Mesendoderm (in vitro differentiated cells): Measurements from ENCODE around the gene INPP5E.

ENCODE experiments used
- DNase-seq: peaks from one replicate; pipeline ENCODE4 v3.0.0; 2013
- H2AK5ac ChIP-seq: 2 replicates; pipeline ENCODE4 v1.6.1; 2013; ENCODE audit warnings: low read length, inconsistent platforms
- H2BK120ac ChIP-seq: 2 replicates; pipeline ENCODE4 v1.6.1; 2013; ENCODE audit warnings: low read depth, mild to moderate bottlenecking, low read length, moderate library complexity, mixed read lengths
- H2BK15ac ChIP-seq: replicated peaks from 2 replicates; pipeline ENCODE4 v1.6.1; 2013; ENCODE audit warnings: low read depth, mild to moderate bottlenecking, moderate library complexity
- H2BK5ac ChIP-seq: 2 replicates; pipeline ENCODE4 v1.6.1; 2013; ENCODE audit warnings: low read length, inconsistent platforms
- H3K18ac ChIP-seq: 2 replicates; pipeline ENCODE4 v1.6.1; 2013; ENCODE audit warnings: mild to moderate bottlenecking, low read length, mixed read lengths
- H3K23ac ChIP-seq: one replicate; pipeline ENCODE4 v1.6.1; 2013; ENCODE audit warnings: low read length
- H3K27ac ChIP-seq: 2 replicates; pipeline ENCODE4 v1.5.1; 2013; ENCODE audit warnings: low read depth, mild to moderate bottlenecking, inconsistent platforms, low read length, moderate library complexity
- H3K27me3 ChIP-seq: 2 replicates; pipeline ENCODE4 v1.6.1; 2013; ENCODE audit warnings: low read length, control low read depth, mild to moderate bottlenecking, inconsistent platforms; ENCODE audit not compliant: insufficient read depth, poor library complexity
- H3K36me3 ChIP-seq: 2 replicates; pipeline ENCODE4 v1.6.1; 2013; ENCODE audit warnings: low read length, inconsistent platforms; ENCODE audit not compliant: control insufficient read depth, insufficient read depth
- H3K4ac ChIP-seq: one replicate; pipeline ENCODE4 v1.6.1; 2013; ENCODE audit warnings: low read depth, mild to moderate bottlenecking, low read length, moderate library complexity
- H3K4me1 ChIP-seq: 2 replicates; pipeline ENCODE4 v1.6.1; 2013; ENCODE audit warnings: low read depth, low read length, inconsistent platforms; ENCODE audit not compliant: control insufficient read depth
- H3K4me2 ChIP-seq: 2 replicates; pipeline ENCODE4 v1.6.1; 2013; ENCODE audit warnings: low read length
- H3K4me3 ChIP-seq: 2 replicates; pipeline ENCODE4 v1.5.1; 2013; ENCODE audit warnings: mild to moderate bottlenecking, low read length
- H3K56ac ChIP-seq: one replicate; pipeline ENCODE4 v1.6.1; 2013; ENCODE audit warnings: low read length
- H3K79me1 ChIP-seq: 2 replicates; pipeline ENCODE4 v1.6.1; 2013; ENCODE audit warnings: low read length, inconsistent platforms
- H3K79me2 ChIP-seq: 2 replicates; pipeline ENCODE4 v1.6.1; 2013; ENCODE audit warnings: mild to moderate bottlenecking, low read length; ENCODE audit not compliant: control insufficient read depth, insufficient read depth
- H3K9ac ChIP-seq: 2 replicates; pipeline ENCODE4 v1.6.1; 2013; ENCODE audit warnings: low read length, inconsistent platforms
- H4K5ac ChIP-seq: one replicate; pipeline ENCODE4 v1.6.1; 2013; ENCODE audit warnings: low read length
- H4K8ac ChIP-seq: one replicate; pipeline ENCODE4 v1.6.1; 2013; ENCODE audit warnings: low read depth, mild to moderate bottlenecking, control low read depth, low read length, moderate library complexity
- WGBS: extraction: QIAGEN DNeasy Blood & Tissue Kit; methylation state at CpG from one replicate; pipeline ENCODE4 v1.1.7; 2013; ENCODE audit warnings: low lambda C conversion rate, missing lambda C conversion rate; ENCODE audit not compliant: insufficient coverage; ENCODE audit errors: extremely low coverage; 5-methylcytosine and 5-hydroxymethylcytosine counted together

Gene INPP5E

DNA sequence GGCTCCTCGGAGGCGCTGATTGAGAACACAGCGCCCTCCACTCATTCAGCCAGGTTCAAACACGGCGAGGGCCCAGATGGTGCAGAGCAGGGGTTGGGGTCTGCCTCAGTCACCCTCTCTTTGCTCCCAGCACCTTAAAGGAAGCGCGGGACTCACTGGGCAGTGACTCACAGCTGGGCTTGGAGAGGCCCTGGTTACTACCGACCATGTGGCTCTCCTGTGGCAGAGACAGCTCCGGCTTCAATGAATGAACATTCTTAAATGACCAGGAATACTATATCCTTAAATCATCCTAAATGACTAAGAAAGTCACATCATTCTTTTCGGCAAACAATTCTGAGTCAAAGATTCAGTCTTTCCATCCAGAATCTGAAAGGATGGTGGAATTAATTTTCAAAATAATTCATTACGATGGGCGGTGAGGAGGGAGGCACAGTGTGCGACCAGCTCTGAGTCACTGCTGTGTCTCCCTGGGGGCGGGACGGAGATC is 1.6 kb upstream of the INPP5E start:
- no CpG with 5 or more reads among the region's 15 CpGs for WGBS
- H3K4me2 ChIP-seq = no peak overlapping the region

DNA sequence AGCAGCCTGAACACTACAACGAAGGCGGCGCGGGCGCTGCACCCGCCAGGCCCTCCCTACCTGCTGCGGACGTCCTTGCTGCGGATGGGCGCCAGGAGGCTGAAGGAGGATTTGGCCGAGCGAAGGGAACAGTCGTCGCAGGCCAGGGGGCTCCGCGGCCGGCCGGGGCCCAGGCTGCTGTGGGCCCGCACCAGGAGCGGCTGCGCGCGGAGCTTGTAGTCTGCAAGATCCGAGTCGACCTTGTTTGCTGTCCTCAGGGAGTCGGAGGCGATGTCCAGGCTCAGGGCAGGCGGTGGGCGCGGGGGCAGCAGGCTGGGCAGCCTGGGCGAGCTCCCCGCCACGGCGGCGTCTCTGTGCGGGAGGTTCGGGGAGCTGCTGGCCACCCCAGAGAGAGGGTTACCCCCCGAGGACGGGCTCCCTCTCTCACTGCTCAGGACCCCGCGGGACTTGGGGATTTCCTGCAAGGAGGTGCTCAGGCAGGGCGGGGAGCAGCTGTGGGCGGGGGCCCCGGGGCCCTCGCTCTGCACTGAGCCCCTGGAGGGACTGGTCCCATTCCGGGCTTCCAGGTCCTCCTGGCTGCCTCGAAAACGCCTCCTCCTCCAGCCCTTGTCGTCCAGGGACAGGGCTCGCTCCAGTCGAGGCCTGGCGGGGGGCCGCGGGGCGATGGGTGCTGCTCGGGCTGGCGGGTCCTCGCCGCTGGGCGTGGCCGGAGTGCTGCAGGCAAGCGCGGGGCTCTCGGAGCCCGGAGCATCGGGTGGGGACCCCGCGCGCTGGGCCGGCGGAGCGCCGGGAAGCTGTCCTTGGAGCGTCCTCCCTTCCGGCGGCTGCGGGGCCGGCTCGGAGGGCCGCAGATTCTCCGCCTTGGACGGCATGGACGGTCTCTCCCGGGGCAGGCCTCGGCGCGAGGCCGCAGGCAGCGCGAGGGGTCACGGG is 831 bp downstream of the INPP5E start:
- H2AK5ac ChIP-seq = no peak overlapping the region
- peak overlapping the region; percentile 39 for H4K8ac ChIP-seq
- peak overlapping the region; percentile 43 for H3K18ac ChIP-seq
- peak overlapping the region; percentile 89 for H3K9ac ChIP-seq
- H3K4me1 ChIP-seq = no peaks in the 10 kb centered on the region
- no peak overlapping the region for H2BK15ac ChIP-seq
- H3K4ac ChIP-seq = peak overlapping the region; percentile 72
- peak; percentile 48 for DNase-seq
- no peak overlapping the region for H2BK120ac ChIP-seq
- H2BK5ac ChIP-seq = no peak overlapping the region
- peak overlapping the region; percentile 85 for H3K4me3 ChIP-seq
- peaks cover 10% of the 10 kb centered on the region for H3K79me1 ChIP-seq
- peak overlapping the region; percentile 96 for H3K56ac ChIP-seq
- H3K27ac ChIP-seq = no peak overlapping the region
- no peak overlapping the region for H4K5ac ChIP-seq
- peaks cover 6% of the 10 kb centered on the region for H3K79me2 ChIP-seq
- H3K27me3 ChIP-seq = no peaks in the 10 kb centered on the region
- WGBS = no CpG with 5 or more reads among the region's 91 CpGs
- H3K23ac ChIP-seq = peak overlapping the region; percentile 66
- peak overlapping the region; percentile 88 for H3K4me2 ChIP-seq
- H3K36me3 ChIP-seq = peaks cover 2% of the 10 kb centered on the region

More for the DNA sequence above, 1.6 kb upstream of the INPP5E start:
- H3K79me2 ChIP-seq = peaks cover 2% of the 10 kb centered on the region
- no peak overlapping the region for H3K23ac ChIP-seq
- no peak overlapping the region for H2BK15ac ChIP-seq
- H3K18ac ChIP-seq = no peak overlapping the region
- H2AK5ac ChIP-seq = no peak overlapping the region
- peaks cover 4% of the 10 kb centered on the region for H3K36me3 ChIP-seq
- no peak overlapping the region for H3K4me3 ChIP-seq
- no peaks in the 10 kb centered on the region for H3K27me3 ChIP-seq
- no peak overlapping the region for H2BK5ac ChIP-seq
- H3K79me1 ChIP-seq = peaks cover 8% of the 10 kb centered on the region
- no peak overlapping the region for H3K4ac ChIP-seq
- H3K4me1 ChIP-seq = no peaks in the 10 kb centered on the region
- no peak overlapping the region for H4K5ac ChIP-seq
- no peak overlapping the region for H2BK120ac ChIP-seq
- no peak overlapping the region for H3K27ac ChIP-seq
- no peak overlapping the region for H4K8ac ChIP-seq
- no peak for DNase-seq
- no peak overlapping the region for H3K9ac ChIP-seq
- no peak overlapping the region for H3K56ac ChIP-seq

DNA sequence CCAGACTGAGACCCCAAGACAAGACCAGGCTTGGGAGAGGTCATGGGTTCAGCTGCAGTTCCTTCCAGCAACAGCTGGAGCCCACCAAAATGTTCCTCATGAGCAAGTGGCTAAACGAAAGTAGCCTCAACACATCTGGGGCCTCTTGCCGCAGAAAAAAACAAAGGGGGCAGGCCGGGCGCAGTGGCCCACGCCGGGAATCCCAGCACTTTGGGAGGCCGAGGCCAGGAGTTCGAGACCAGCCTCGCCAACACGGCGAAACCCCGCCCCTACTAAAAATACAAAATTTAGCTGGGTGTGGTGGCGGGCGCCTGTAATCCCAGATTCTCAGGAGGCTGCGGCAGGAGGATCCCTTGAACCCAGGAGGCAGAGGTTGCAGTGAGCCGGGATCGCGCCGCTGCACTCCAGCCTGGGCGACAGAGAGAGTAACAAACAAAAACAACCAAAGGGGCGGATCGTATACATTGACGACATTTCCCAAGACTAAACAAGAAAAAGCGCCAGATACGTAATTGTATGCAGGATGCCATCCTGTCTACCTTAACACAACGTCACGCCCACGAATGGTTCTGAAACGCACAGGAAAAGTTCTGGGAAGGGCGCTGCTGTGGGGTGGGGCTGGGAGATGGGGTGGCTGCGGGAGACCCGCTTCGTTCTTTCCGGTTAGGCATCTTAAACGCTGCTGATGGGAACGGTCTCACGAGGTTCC is 1.7 kb downstream of the INPP5E start:
- no peak overlapping the region for H3K18ac ChIP-seq
- peaks cover 2% of the 10 kb centered on the region for H3K36me3 ChIP-seq
- no peak overlapping the region for H2AK5ac ChIP-seq
- H3K79me1 ChIP-seq = peaks cover 10% of the 10 kb centered on the region
- H3K4ac ChIP-seq = no peak overlapping the region
- peak overlapping the region; percentile 45 for H3K23ac ChIP-seq
- H2BK120ac ChIP-seq = no peak overlapping the region
- DNase-seq = no peak
- peak overlapping the region; percentile 85 for H3K4me3 ChIP-seq
- H3K79me2 ChIP-seq = peaks cover 6% of the 10 kb centered on the region
- no peak overlapping the region for H2BK15ac ChIP-seq
- no peaks in the 10 kb centered on the region for H3K27me3 ChIP-seq
- peak overlapping the region; percentile 88 for H3K4me2 ChIP-seq
- H2BK5ac ChIP-seq = no peak overlapping the region
- peak overlapping the region; percentile 96 for H3K56ac ChIP-seq
- WGBS = no CpG with 5 or more reads among the region's 37 CpGs
- peak overlapping the region; percentile 89 for H3K9ac ChIP-seq
- H4K8ac ChIP-seq = no peak overlapping the region
- no peak overlapping the region for H4K5ac ChIP-seq
- no peaks in the 10 kb centered on the region for H3K4me1 ChIP-seq
- no peak overlapping the region for H3K27ac ChIP-seq

DNA sequence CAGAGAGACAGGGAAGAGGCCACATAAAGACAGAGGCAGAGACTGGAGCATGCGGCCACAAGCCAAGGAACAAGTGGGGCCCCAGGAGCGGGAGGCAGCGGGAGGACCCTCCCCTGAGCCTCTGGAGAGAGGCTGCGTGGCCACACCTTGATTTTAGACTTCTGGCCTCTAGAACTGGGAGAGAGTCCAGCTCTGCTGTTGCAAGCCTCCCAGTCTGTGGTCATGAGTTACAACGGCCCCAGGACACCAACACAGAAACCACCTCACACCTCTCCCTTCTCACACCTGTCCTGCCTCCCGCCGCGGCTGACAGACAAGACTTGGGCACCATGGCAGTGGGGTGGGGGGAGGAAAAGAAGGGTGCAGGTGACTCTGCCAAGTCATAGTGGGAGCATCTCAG is 2.2 kb downstream of the INPP5E start:
- no peak overlapping the region for H2BK5ac ChIP-seq
- H4K8ac ChIP-seq = no peak overlapping the region
- H3K79me2 ChIP-seq = peaks cover 6% of the 10 kb centered on the region
- no peak overlapping the region for H3K4me2 ChIP-seq
- no peak overlapping the region for H2AK5ac ChIP-seq
- H3K56ac ChIP-seq = no peak overlapping the region
- H2BK15ac ChIP-seq = no peak overlapping the region
- no peak overlapping the region for H4K5ac ChIP-seq
- H3K79me1 ChIP-seq = peaks cover 10% of the 10 kb centered on the region
- no peaks in the 10 kb centered on the region for H3K4me1 ChIP-seq
- H3K18ac ChIP-seq = no peak overlapping the region
- H3K4ac ChIP-seq = no peak overlapping the region
- WGBS = no CpG with 5 or more reads among the region's 8 CpGs
- no peak overlapping the region for H2BK120ac ChIP-seq
- no peak overlapping the region for H3K23ac ChIP-seq
- peak overlapping the region; percentile 0 for H3K9ac ChIP-seq
- H3K27me3 ChIP-seq = no peaks in the 10 kb centered on the region
- H3K4me3 ChIP-seq = no peak overlapping the region
- peaks cover 2% of the 10 kb centered on the region for H3K36me3 ChIP-seq
- H3K27ac ChIP-seq = no peak overlapping the region
- DNase-seq = no peak

DNA sequence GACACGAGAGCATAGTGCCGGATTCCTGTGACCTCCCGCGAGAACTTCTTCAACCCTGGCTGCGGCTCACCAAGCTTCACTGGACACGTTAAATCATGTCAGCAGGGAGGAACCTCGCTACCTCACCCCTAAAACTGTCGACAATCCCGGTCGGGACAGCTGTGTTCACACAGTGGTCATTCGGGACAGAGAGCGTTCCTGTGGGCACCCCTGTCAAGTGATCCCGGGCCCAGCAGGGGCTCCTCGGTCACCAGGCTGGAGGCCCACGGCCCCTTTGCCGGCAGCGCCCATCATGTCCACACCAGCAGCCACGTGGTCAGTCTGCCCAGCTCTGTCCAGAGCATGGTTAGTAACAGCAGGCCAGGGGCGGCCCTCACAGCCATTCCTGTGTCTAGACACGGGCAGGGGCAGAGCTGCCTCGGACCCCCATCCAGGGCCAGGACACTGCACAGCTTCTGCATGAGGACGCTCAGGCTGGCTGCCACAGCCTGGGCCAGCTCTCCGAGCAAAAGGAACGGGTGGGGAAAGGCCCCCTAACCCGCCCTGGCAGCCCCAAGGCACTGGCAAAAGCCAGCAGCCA is 3.5 kb downstream of the INPP5E start:
- Histone ChIP-seq H3K4me3 (no peak overlapping the region), H3K27ac (no peak overlapping the region), H4K5ac (no peak overlapping the region), H2BK5ac (no peak overlapping the region), H3K36me3 (no peaks in the 10 kb centered on the region), H2BK120ac (no peak overlapping the region), H3K56ac (no peak overlapping the region), H3K9ac (no peak overlapping the region), H3K4me2 (no peak overlapping the region), H3K4ac (no peak overlapping the region), H3K18ac (no peak overlapping the region), H3K27me3 (no peaks in the 10 kb centered on the region), H3K4me1 (no peaks in the 10 kb centered on the region), H2BK15ac (no peak overlapping the region), H2AK5ac (no peak overlapping the region), H3K23ac (no peak overlapping the region), H4K8ac (no peak overlapping the region), H3K79me2 (peaks cover 6% of the 10 kb centered on the region), H3K79me1 (peaks cover 10% of the 10 kb centered on the region)
- no CpG with 5 or more reads among the region's 25 CpGs for WGBS
- DNase-seq = no peak
